Measurements from ENCODE around the gene BBLN.

The BBLN gene

DNA sequence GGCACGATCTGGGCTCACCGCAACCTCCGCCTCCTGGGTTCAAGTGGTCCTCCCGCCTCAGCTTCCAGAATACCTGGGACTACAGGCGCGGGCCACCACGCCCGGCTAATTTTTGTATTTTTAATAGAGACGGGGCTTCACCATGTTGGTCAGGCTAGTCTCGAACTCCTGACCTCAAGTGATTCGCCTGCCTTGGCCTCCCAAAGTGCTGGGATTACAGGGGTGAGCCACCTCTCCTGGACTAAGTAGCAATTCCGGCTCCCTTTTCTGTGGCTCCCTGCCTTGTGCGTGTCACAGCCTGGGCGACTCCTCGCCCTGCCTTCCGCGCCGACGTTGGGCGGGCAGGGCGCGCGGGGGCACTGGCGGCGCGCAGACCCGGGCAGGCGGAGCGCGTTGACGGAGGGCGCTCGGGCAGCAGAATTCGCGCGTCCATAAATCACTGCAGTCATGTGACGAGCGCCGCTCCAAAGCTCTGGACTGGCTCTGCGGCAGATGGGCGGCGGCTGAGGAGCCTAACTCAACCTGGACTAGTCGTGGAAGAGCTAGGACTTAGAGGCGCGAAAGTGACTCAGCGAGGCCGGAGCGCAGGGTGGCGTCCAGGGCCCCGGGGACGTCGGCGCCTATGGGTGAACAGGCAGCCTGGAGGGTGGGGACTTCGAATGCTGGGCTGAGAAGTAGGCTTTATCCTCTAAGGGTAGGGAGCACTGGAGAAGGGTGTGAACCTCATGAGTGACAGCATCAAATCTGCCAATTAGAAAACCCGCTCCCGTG, 32.7 kb downstream of the BBLN start:
- peak; percentile 94 for DNase-seq

DNA sequence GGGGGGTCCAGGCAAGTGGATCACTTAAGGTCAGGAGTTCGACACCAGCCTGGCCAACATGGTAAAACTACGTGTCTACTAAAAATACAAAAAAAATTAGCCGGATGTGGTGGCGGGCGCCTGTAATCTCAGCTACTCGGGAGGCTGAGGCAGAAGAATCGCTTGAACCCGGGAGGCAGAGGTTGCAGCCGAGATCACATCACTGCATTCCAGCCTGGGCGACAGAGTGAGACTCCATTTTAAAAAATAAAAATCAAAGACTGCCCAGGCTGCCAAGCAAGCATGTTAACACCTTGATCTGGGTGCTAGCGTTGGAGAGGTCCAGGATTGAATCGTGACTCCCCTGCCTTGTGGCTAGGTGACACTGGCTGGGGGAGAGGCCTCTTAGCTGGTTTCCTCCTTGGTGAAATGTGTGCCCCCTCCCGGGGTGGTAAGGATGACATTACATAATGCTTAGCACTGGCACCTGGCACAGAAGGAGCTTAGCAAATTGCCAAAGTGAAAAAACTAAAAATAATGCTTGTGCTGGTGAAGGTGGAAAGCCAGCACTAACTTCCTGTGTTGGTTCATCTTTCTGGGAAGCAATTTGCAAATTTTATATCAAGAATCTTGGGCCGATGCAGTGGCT, 33.5 kb downstream of the BBLN start:
- DNase-seq, result no peak

DNA sequence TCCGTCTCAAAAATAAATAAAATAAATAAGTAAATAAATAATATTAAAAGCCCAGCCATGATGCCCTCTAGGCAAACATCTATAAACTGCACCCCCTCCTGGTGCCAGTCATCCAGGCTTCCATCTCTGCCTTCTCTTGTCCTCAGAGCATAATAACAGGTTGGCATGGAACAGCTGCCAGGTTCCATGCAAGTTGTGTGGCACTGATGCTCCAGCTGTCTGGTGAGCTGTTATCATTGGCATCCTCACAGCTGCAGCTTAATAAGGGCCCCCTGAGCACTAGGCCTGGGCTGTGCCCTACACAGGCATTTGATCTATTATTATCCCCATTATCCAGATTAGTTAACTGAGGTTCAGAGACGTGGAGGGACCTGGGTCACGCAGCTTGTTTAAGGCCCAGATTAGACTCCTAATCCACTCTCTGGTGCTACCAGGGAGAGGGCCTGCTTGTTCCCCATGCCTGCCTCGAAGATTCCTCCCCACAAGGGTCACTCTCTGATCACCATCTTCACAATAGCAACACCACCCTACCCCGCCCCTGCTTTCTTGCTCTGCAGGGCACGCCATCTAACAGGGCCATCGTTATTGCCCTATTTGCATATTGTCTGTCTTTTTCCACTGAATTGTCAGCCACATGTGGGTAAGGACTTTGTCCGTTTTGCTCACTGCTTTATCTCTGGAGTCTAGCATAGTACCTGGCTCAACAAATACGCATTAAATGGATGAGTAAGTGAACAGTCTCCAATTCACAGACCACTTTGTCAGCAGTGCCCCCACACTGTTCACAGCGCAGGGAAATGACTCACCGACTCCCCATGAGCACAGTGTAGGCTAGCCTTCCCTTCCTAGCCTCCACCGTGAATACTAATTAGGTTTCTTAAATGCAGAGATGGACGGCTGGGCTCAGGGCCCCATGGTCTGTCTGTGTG, 41.6 kb downstream of the BBLN start:
- no peak for DNase-seq

DNA sequence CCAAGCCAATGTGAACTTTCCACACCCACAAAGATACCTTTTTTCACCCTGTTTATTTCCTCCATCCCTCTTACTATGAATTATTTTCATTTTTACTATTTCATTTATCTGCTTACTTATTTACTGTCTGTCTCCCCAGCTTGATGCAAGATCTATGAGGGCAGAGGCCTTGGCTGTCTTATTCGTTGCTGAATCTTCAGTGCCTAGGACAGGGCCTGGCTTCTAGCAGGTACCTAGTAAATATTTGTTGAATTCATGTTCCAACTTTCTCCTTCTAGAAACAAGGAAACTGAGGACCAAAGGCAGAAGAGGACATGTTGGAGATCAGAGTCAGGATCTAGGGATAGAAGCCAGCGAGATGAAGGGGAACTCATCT, 42.6 kb downstream of the BBLN start:
- DNase-seq, result no peak

DNA sequence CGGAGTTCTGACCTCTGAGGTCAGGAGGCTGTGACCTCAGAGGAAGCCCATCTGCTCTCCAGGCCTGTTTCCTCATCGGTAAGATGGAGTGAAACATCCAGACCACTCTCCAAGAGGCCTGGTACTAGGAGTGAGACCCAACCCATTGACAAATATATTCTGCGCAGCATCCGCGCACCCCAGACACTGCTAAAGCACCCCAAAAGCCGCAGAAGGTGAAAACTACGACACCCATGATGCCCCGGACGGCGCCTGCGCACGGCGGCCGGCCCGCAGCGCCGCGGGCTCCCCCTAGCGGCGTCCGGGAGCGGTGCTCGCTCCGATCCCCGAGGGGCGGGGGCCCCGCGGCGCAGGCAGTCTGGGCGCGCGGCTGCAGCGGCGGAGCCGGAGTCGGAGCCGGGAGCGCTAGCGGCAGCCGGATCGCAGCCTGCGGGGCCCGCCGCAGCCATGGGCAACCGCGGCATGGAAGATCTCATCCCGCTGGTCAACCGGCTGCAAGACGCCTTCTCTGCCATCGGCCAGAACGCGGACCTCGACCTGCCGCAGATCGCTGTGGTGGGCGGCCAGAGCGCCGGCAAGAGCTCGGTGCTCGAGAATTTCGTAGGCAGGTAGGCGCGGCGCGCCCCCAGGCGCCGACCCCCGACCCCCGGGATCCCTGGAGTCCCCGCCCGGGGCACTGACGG, 43.1 kb downstream of the BBLN start, which contains the start of gene DNM1:
Gene DNM1, plus strand, starts transcription at position 356 of the 683 bp plus-strand sequence. Its CDS starts 92 bp downstream, at position 448.
- peak; percentile 31 for DNase-seq

DNA sequence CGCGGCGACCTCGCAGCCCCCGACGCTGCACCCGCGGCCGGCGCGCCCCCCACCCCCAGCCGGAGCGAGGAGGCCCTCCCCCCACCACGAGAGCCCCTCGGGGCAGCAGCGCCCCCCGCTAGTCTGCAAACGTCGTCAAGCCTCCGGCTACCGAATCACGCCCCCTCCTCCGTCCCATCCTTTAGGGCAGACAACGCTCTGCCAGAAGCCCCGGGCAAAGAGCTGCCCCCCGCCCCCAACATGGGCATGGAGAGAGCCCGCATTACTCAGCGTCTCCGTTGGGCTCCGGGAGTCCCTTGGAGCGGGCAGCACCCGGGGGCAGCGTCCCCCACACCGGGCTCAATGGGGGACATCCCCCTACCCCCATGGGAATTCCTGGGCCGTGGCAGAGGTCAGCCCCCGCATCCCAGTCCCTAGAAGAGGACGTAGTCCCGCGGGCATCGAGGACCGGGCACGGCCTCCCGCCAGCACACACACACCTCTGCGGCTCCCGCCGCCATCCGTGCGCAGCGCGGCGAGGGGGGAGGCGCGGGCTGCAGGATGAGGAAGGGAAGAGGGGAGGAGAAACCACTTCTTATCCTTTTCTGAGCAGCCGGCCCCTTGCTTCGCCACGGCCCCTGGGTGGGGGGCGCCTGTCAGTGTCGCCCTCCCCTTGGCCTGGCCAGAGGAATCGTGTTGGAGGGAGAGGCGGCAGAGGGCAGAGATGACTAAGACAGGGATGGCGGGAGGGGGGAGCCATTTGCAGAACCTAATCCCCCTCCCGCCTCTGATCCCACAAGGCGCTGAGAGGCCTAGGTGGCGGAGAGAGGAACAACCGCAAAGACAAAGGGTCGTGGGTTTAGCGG, 43.9 kb downstream of the BBLN start:
- DNase-seq, result no peak

DNA sequence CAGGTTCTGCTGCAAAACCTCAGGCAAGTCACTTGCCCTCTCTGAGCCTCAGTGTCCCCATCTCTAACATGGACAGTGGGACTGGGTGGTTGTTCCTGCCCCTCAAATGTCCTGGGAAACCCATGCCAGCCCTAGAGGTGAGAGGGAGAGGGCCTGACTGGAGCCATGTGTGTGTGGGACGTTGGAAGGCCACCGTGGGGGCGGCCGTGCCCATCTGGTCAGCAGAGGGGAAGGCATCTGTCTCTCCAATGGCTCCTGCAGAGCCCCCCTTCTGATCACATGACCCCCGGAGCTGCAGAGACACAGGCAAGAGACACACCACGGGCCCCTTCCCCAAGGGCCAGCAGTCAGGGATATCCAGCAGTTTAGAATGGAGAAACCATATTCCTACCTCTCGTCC, 44.8 kb downstream of the BBLN start:
- no peak for DNase-seq

DNA sequence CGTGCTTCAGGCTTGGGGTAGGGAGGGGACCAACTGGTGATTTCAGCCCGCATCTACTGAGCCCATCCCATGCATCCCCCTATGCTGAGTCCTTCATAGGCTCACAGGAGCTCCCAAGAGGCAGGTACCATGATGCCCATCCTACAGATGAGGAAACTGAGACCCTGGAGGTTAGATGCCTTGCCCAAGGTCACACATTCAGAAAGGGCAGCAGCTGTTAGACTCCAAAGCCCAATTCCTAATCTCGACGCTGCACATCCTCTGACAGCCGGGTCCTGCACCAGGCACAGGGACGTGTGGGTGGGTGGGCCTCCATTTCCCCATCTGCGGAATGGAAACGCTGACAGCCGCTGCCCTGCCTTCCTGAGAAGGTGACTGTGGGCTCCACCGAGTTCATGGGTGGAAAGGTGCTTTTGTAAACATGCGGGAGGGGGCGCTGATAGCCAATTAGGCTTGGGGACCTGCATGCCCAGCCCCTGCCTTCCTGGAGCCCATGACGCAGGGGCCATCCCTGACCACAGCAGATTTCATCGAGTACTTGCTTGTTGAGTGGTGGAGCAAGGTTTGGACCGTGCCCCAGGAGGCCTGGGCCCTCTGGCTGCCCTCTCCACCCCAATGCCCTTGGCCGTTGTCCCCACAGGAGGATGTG, 45.4 kb downstream of the BBLN start:
- DNase-seq, result no peak

DNA sequence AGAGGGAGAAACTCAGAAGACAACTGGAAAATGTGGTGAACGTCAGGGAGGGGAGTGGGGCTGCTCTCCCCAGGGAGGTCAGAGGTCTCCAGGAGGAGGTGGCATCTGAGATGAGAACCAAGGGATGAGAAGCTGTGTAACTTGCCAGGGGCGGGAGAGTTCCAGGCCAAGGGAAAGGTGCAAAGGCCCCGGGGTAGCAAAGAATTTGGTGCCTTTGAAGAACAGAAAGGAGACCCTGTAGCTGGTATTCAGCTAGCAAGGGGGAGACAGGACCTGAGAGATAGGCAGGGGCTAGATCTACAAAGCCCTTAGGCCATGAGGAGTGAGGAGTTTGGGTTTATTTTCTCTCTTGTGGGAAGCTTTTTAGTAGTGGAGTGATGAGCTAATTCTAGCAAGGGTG, 46.4 kb downstream of the BBLN start:
- DNase-seq, result no peak

DNA sequence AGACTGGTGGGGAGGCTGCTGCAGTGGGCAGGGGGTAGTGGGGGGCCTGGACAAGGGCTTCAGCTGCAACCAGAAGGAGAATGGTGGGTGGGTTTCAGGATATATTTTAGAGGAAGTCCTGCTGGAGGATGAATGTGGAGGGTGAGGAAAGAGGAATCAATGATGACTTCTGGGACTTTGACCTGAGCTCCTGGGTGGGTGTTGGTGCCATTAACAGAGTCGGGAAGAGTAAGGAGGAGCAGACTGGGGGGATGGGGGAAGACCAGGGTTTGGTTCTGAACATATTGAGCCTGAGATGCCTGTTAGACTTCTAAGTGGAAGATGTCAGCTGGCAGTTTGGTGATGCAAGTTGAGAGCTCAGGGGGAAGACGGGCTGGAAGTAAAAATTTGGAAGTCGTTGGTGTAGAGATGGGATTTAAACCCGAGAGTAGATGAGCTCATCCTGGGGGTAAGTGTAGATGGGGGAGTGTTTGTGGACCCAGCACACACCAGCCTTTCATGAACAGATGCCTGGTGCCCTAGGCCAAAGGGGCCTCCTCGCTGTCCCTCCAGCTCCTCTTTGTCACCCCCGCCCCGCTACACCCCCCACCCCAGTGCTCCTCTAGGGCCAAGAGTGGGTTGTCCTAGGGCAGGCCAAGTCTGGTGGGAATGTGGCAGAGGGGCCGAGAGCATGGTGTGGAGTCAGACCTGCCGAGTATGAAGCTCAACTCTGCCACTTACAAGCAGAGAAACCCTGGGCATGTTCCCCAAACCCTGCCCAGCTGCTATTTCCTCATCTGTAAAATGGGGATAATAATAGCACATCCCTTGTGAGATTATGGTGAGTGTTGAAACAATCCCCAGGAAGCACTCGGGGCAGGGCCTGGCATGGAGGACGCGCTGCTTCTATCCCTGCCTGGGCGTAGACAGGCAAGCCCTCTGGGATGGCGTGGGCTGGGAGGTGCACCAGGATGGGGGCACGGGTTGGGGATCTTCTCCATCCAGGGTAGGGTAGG, 47.1 kb downstream of the BBLN start:
- no peak for DNase-seq

DNA sequence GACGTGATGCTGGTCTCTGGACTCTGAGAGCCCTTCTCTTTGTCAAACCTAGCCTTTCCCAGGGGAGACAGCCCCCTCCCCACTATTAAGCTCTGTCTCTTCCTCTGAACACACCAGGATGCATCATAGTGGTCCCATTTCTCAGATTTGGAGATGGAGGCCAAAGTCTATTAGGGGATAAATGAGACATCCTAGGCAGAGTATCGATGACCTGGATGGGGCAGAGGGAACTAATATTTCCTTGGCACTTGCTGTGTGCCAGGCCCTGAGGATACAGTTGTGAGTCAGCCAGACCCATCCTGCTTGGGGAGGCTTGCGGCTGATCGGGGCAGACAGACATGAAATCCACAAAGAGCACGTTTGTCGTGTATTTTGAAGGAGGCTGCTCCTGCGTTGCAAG, 48.3 kb downstream of the BBLN start:
- no peak for DNase-seq

DNA sequence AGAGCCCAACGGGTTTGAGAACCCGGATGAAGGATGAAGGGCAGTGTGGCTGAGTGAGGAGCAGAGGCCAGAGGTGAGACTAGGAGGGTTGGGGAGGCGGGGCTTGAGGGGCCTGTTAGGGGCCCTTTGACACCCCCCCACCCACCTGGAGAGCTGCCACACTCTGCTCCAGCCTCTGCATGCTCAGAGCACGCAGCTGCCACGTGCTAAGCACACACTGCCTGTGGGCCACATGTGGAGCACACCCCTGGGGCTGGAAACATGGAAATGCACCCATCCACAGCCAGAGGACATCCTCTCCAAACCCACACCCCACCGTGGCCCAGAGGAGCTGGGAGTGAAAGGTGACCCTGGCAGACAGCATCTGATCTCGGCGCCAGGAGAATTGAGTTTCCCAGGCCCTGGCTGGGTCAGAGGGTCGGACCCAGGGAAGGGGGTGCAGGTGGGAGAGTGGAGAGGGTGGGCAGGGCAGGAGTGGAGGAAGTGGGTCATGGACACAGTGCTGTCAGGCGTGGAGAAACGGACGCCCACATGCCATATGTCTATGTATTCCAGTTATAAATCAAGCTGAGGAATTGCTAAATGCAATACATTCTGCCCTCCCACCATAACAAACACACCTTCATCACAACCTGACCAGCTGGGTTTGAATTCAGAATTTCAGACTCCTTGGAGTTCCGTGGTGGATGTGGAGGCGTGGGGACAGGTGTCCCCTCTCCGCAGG, 49.0 kb downstream of the BBLN start:
- DNase-seq, result no peak

DNA sequence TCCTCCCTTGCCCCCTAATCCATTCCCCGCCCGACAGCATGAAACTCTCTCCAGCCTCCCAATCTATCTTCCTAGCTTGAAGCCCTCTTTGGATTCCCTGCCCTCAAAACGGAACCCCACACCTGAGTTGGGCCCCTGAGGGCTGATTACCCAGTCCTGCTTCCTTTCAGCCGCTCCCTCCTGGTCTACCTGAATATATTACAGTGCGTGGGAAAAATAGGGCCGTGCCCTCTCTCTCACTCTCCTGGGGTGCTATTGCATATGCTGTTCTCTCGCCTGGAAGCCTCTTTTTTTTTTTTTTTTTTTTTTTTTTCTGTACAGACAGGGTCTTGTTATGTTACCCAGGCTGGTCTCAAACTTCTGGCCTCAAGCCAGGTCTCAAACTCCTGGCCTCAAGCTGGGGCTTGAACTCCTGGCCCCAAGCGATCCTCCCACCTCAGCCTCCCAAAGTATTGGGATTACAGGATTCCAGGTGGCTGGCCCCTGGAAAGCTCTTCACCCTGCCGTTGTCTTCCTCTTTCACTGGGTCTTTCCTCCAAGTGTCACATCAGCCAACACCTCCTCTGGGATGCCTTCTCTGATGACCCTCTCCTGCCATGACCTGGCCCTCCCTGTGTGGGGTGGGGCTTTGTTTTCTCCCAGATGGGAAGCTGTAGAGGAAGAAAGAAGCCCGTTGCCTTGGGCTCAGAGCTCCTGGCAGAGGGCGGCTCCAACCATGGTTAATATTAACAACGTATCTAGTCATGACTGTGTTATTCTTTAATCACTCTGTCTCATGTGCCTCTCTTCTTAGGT, 51.3 kb downstream of the BBLN start:
- no peak for DNase-seq

DNA sequence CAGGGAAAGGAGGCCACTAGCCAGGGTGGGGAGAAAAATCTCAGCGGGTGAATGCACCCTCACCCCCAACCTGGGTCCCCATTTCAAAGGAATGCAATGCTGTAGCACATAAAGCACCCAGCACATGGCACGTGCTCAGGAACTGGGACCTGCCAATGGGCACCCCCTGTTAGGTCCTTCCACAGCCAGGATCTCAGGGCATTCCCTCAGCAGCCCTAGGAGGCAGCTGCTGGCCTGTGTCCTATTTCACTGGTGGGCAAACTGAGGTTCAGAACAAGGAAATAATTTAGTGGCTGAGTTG, 51.9 kb downstream of the BBLN start:
- DNase-seq, result no peak
